ENCODE measurements around the gene RRP1B.
A peak's percentile ranks its signal among the peaks of the same experiment; 100 is the strongest.
"Not testable (repeated sequence)": the region's sequence is repeated elsewhere in the genome, so short reads cannot be mapped to it uniquely, and the experiment has no call there.

The RRP1B gene

GRCh38 chr21:43659136-43660000, at the start of gene RRP1B, which contains the start of gene HSF2BP:
TSS of gene RRP1B (plus strand) at chr21:43659560. CDS start at chr21:43659665, 105 bp downstream.
TSS of gene HSF2BP (minus strand) at chr21:43659488. CDS start at chr21:43658096, 1,392 bp downstream.
- DNase-seq (ENCODE audit: low spot score) = peak; percentile 50

DNA sequence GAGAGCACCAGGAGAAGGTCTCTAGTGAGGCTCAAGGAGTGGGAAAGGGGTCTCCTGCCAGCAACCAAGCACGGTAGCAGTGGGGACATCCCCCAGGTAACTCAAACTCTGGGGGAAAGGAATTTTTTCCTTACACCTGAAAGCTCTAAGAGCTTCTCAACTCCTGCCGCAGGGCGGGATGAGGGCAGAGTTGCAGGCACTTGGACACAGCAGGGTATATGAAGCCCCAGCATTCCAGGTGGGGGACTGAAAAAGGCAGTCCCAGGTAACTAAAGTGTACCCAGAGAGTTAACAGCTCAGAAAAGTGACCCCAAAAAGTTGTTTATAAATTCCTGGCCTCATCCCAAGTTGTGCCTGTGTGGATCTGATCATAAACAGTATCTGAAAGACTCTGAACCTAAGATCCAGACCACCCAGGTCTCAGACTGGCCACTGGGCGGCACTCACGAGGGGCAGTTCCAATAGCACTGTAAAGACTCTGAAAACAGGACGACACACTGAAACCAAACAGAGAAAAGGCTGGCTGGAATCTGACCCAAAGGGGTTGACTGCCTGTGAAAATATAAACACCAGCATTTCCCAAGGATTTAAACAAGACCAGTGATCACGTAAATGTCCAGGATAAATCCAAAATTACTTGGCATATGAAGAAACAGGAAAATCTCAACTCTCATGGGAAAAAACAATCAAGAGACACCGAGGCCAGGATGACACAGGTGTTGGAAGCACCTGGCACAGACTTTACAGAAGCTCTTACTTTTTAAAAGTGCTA, 47.6 kb upstream of the RRP1B start:
- peak; percentile 21 for DNase-seq (ENCODE audit: low spot score)

- no peak for DNase-seq (ENCODE audit: low spot score)
These were observed 45.4 kb upstream of the RRP1B start for GRCh38 chr21:43613755-43614638.

- no peak for DNase-seq (ENCODE audit: low spot score)
These were observed 44.5 kb upstream of the RRP1B start for GRCh38 chr21:43614839-43615238.

GRCh38 chr21:43616861-43617260, 42.5 kb upstream of the RRP1B start:
- not testable (repeated sequence) for DNase-seq (ENCODE audit: low spot score)

DNA sequence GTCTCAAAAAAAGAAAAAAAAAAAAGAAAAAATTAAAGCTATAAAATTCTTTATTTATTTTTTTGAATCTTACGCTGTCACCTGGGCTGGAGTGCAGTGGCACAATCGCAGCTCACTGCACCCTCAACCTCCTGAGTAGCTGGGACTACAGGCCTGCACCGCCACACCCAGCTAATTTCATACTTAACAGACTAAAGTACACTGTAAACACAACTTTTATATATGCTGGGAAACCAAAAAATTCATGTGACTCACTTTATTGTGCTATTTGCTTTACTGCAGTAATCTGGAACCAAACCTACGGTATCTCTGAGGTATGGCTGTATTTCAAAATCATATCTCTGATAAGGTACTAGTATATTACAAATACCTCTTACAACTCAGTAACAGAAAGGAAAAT, 40.4 kb upstream of the RRP1B start:
- DNase-seq (ENCODE audit: low spot score) = no peak

- no peak for DNase-seq (ENCODE audit: low spot score)
These were observed 40.0 kb upstream of the RRP1B start for GRCh38 chr21:43619344-43619743.

- no peak for DNase-seq (ENCODE audit: low spot score)
These were observed 39.5 kb upstream of the RRP1B start for GRCh38 chr21:43619856-43620255.

DNA sequence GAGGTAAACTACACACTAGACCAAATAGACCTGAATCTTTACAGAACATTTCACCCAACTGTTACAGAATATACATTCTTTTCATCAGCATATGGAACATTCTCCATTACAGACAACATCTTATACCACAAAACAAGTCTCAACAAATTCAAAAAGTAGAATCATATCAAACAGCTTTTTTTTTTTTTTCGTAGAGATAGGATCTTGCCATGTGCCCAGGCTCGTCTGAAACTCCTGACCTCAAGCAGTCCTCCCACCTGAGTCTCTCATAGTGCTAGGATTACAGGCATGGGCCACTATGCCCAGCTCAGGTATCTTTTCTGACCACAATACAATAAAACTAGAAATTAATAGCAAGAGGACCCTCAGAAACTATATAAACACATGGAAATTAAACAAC, 36.6 kb upstream of the RRP1B start:
- DNase-seq (ENCODE audit: low spot score) = no peak

DNA sequence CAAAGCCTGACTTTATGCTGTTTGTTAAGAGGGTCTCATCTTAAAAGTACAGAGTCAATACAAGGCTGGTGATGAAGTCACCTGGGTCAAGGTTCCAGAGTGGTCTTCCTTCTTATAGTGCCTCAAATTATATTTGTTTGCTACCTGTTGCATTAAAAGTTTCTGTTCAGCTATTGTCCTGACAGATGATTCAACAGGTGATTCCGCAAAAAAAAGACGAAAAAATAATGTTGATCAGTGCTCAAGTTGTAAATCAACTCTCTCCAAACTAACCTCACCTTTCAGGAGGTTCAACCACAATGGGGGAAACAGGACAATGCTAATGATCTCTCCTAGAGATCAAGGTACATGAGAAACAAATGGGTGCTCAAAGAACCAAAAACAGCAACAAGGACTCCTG, 35.8 kb upstream of the RRP1B start:
- no peak for DNase-seq (ENCODE audit: low spot score)

GRCh38 chr21:43624339-43624738, 35.0 kb upstream of the RRP1B start:
- no peak for DNase-seq (ENCODE audit: low spot score)

DNA sequence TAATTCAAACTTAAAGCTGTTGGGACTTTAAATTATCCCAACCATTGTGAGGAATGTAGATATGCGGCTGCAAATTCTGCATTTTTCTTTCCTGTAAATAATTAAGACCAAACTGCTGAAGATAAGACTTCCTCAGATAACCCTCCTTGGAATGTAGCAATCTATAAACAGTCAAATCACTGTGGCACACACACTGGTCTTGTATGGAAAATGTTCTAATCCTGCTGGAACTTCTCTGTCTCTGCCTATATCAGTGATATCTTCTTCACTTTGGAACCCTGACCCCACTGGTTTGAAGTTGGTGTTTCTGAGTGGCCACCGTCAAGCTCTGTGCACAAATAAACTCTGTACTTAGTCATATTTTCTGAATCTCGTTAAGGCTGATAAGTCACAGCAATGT, 33.0 kb upstream of the RRP1B start:
- no peak for DNase-seq (ENCODE audit: low spot score)

DNA sequence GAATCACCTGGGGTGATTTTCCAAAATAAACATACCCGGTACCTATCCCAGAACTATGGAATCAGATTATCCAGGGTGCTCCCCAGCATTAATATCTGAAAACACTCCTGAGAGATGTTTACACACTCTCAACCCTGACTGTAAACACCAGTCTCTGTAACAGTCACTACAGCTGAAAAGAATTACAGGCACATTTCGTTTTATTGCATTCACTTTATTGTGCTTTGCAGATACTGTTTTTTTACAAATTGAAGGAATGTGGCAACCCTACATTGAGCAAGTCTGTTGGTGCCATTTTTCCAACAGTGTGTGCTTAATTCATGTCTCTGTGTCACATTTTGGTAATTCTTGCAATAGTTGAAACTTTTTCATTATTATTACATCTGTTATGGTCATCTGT, 31.8 kb upstream of the RRP1B start:
- no peak for DNase-seq (ENCODE audit: low spot score)

- no peak for DNase-seq (ENCODE audit: low spot score)
These were observed 27.8 kb upstream of the RRP1B start for GRCh38 chr21:43631411-43632107.

DNA sequence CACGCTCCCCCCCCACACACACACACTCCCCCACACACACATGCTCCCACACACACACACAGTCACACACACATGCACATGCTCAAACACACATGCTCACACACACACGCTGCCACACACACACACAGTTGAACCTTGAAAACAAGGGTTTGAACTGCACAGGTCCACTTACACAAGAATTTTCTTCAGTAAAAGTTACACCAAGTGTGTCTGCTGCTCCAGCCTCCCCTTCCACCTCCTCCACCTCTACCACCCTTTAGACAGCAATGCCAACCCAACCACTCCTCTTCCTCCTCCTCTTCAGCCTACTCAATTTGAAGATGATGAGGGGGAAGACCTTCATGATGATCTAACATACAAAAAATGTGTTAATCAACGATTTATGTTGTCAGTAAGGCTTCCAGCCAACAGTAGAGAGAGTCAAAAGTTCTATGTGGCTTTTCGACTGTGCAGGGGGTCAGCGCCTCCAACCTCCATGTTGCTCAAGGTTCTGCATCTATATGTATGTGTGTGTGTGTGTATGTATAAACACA, 26.9 kb upstream of the RRP1B start:
- DNase-seq (ENCODE audit: low spot score) = no peak

DNA sequence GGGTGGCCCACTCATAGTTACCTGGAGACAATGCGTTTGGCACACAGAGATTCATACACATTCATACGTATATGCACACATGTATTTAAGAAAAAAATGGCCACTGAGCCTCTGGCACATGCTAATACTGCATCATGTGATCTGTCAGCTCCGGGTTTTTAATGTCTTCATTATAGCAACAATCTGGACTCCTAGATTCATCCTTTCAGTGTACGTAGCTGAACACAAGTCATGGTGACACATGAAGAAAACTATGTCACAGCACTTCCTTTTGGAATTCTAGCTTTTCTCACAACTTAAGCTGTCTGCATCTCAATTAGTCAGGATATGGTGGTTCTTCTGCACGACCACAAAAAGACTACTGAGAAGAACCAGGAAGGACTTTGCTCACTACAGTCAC, 24.7 kb upstream of the RRP1B start:
- DNase-seq (ENCODE audit: low spot score) = no peak

- DNase-seq (ENCODE audit: low spot score) = no peak
These were observed 23.9 kb upstream of the RRP1B start for GRCh38 chr21:43635436-43635835.

DNA sequence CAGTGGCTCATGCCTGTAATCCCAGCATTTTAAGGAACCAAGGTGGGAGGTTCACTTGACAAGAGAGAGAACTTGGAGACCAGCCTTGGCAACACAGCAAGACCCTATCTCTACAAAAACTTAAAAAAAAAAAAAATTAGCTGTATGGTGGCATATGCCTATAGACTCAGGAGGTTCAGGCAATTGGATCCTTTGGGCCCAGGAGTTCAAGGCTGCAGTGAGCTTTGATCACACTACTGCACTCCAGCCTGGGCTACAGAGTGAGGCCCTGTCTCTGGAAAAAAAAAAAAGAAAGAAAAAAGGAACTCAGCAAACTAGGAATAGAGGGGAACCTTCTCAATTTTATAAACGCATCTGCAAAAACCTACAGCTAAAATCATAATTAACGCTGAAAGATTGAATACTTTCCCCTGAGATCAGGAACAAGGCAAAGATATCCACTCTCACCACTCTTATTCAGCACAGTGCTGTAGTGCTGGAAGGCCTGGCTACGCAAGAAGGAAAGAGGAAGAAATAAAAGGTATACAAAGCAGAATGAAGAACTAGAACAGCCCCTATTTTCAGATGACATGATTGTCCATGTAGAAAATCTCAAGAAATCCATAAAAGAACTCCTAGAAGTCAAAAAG, 21.7 kb upstream of the RRP1B start:
- no peak for DNase-seq (ENCODE audit: low spot score)

DNA sequence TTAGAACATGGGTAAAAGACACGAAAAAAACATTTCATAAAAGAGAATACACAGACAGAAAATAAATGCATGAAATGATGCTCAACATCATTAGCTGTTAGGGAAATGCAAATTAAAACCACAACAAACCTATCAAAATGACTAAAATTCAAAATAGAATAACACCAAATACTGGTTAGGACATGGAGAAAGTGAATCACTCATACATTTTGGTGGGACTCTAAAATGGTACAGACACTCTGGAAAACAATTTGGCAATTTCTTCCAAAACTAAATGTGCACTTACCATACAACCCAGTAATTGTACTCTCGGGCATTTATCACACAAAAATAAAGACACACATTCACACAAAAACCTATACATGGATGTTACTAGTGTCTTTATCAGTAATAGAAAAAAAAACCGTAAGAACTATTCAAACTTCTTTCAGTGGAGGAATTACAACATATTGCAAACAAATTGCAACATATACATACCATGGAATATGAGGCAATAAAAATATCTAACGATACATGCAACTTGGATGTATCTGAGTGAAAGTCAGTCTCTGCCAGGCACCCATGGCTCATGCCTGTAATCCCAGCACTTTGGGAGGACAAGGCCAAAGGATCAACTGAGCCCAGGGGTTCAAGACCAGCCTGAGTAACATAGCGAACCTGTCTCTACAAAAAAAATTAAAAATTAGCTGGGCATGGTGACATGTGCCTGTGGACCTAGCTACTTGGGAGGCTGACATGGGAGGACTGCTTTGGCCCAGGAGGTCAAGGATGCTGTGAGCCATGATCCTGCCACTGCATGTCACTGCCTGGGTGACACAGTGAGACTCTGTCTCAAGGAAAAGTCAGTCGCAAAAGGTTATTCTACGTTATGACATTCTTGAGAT, 19.6 kb upstream of the RRP1B start:
- no peak for DNase-seq (ENCODE audit: low spot score)

DNA sequence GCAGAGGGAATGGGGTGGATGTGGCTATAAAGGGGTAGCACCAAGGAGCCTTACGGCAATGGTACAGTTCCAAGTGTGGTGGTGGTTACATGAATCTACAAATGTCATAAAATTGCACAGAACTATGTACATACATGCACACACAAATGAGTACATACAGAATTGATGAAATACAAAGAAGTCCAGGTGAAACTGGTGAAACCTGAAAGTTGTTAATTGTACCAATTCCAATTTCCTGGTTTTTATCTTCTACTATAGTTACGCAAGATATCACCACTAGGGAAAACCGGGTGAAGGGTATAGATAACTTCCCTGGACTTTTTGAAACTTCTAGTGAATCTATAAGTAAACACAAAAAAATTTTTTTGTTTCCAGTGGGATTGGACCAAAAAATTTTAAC, 19.0 kb upstream of the RRP1B start:
- DNase-seq (ENCODE audit: low spot score) = no peak
